Measurements from ENCODE around the gene FYTTD1. TPM values are rescaled to one million over a fixed set of nuclear protein-coding genes. Genes with fewer than 3 reads are reported as not detected.
"Not testable (repeated sequence)": the region's sequence is repeated elsewhere in the genome, so short reads cannot be mapped to it uniquely, and the experiment has no call there.

Gene FYTTD1
- total and polyA plus RNA-seq, 2 donors (not counting 1 experiment from before 2014, with no cell fraction given), result 44.3 to 63.4 TPM

DNA sequence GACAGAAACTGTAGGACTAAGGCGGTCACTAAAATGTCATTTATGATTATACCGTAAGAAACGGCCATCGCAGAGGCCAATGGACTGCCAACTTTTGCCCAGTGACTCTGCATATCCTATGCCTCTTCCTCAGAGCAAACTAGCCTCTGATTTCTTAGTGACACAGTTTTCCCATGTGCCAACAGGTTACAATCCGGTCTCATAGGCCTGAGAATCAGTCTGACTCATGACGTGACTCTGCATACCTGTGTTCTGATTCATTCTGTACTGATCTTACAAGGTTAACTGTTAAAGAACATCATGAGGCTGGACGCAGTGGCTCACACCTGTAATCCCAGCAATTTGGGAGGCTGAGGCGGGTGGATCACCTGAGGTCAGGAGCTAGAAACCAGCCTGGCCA is 30.8 kb upstream of the FYTTD1 start:
- Histone ChIP-seq H3K27ac (ENCODE audit: insufficient read depth, low read length) (peak overlapping the region; percentile 42), H3K4me2 (ENCODE audit: extremely low read depth, insufficient read depth, low read length) (no peak overlapping the region), H2AFZ (ENCODE audit: low read length) (no peak overlapping the region), H3K9me3 (ENCODE audit: control insufficient read depth, insufficient read depth, low read depth, low read length) (no peaks in the 10 kb centered on the region), H3K4me3 (replicated peaks in 1 of 4; ENCODE audit: control extremely low read depth in 1 of 4, insufficient read depth in 1 of 4, low read depth in 3 of 4, low read length in 4 of 4) (no peak overlapping the region), H3K27me3 (ENCODE audit: control insufficient read depth, insufficient read depth, low read length) (no peaks in the 10 kb centered on the region), H3K36me3 (ENCODE audit: control insufficient read depth, insufficient read depth, low read length) (no peaks in the 10 kb centered on the region), H3K79me2 (ENCODE audit: control insufficient read depth, insufficient read depth, low read length) (peaks cover 12% of the 10 kb centered on the region), H4K20me1 (ENCODE audit: control insufficient read depth, extremely low read depth, insufficient read depth, low read length) (no peaks in the 10 kb centered on the region), H3K9ac (ENCODE audit: insufficient read depth, low read length) (no peak overlapping the region), H3K4me1 (ENCODE audit: control insufficient read depth, extremely low read depth, insufficient read depth, low read length) (peaks cover 3% of the 10 kb centered on the region)
- TF ChIP-seq EZH2 (IDR thresholded peaks at IDR 0.05; ENCODE audit: low read length, missing control alignments), result no peak
- TF ChIP-seq, protein P1, sequence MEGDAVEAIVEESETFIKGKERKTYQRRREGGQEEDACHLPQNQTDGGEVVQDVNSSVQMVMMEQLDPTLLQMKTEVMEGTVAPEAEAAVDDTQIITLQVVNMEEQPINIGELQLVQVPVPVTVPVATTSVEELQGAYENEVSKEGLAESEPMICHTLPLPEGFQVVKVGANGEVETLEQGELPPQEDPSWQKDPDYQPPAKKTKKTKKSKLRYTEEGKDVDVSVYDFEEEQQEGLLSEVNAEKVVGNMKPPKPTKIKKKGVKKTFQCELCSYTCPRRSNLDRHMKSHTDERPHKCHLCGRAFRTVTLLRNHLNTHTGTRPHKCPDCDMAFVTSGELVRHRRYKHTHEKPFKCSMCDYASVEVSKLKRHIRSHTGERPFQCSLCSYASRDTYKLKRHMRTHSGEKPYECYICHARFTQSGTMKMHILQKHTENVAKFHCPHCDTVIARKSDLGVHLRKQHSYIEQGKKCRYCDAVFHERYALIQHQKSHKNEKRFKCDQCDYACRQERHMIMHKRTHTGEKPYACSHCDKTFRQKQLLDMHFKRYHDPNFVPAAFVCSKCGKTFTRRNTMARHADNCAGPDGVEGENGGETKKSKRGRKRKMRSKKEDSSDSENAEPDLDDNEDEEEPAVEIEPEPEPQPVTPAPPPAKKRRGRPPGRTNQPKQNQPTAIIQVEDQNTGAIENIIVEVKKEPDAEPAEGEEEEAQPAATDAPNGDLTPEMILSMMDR (conservative IDR thresholded peaks at IDR 0.05 in 1 of 2, IDR thresholded peaks at IDR 0.05 in 1 of 2; ENCODE audit: low read depth in 1 of 2, low read length in 2 of 2), result no peak
- peak; percentile 67 to 94 for DNase-seq (ENCODE audit: low read depth in 2 of 2)

DNA sequence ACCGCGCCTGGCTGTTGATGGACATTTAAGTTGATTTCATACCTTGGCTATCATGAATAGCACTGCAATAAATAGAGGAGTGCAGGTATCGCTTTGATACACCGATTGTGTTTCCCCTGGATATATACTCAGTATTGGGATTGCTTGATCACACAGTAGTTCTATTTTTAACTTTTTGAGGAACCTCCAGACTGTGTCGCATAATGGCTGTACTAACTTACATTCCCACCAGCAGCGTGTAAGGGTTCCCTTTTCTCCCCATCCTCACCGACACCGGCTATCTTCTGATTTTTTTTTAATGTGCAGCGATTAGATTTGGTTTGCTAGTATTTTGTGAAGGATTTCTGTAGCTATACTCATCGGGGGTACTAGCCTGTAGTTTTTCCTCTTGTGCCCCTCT is 29.0 kb upstream of the FYTTD1 start:
- Histone ChIP-seq H3K9me3 (ENCODE audit: control insufficient read depth, insufficient read depth, low read depth, low read length) (no peaks in the 10 kb centered on the region), H2AFZ (ENCODE audit: low read length) (no peak overlapping the region), H4K20me1 (ENCODE audit: control insufficient read depth, extremely low read depth, insufficient read depth, low read length) (no peaks in the 10 kb centered on the region), H3K4me2 (ENCODE audit: extremely low read depth, insufficient read depth, low read length) (no peak overlapping the region), H3K9ac (ENCODE audit: insufficient read depth, low read length) (no peak overlapping the region), H3K79me2 (ENCODE audit: control insufficient read depth, insufficient read depth, low read length) (peaks cover 15% of the 10 kb centered on the region), H3K4me3 (replicated peaks in 1 of 4; ENCODE audit: control extremely low read depth in 1 of 4, insufficient read depth in 1 of 4, low read depth in 3 of 4, low read length in 4 of 4) (no peak overlapping the region), H3K36me3 (ENCODE audit: control insufficient read depth, insufficient read depth, low read length) (no peaks in the 10 kb centered on the region), H3K27ac (ENCODE audit: insufficient read depth, low read length) (no peak overlapping the region), H3K27me3 (ENCODE audit: control insufficient read depth, insufficient read depth, low read length) (no peaks in the 10 kb centered on the region), H3K4me1 (ENCODE audit: control insufficient read depth, extremely low read depth, insufficient read depth, low read length) (peaks cover 3% of the 10 kb centered on the region)
- no peak for DNase-seq (ENCODE audit: low read depth in 2 of 2)
- no peak for TF ChIP-seq EZH2 (IDR thresholded peaks at IDR 0.05; ENCODE audit: low read length, missing control alignments)
- TF ChIP-seq, protein P1 (conservative IDR thresholded peaks at IDR 0.05 in 1 of 2, IDR thresholded peaks at IDR 0.05 in 1 of 2; ENCODE audit: low read depth in 1 of 2, low read length in 2 of 2), result no peak

DNA sequence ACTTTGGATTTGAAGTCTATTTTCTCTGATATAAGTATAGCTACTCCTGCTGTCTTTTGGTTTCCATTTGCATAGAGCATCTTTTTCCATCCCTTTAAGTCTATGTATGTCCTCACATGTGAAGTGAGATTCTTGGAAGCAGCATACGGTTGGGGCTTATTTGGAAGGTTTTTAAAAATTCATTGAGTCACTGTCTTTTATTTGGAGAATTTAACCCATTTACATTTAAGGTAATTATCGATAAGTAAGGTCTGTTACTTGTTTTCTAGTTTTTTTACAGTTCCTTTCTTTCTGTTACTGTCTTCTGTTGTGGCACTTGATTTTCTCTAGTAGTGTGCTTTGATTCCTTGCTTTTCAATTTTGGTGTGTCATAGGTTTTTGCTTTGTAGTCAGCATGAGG is 26.9 kb upstream of the FYTTD1 start:
- no peak for DNase-seq (ENCODE audit: low read depth in 2 of 2)
- Histone ChIP-seq H3K9ac (ENCODE audit: insufficient read depth, low read length) (no peak overlapping the region), H3K9me3 (ENCODE audit: control insufficient read depth, insufficient read depth, low read depth, low read length) (no peaks in the 10 kb centered on the region), H3K27me3 (ENCODE audit: control insufficient read depth, insufficient read depth, low read length) (no peaks in the 10 kb centered on the region), H4K20me1 (ENCODE audit: control insufficient read depth, extremely low read depth, insufficient read depth, low read length) (no peaks in the 10 kb centered on the region), H3K36me3 (ENCODE audit: control insufficient read depth, insufficient read depth, low read length) (no peaks in the 10 kb centered on the region), H3K4me3 (replicated peaks in 1 of 4; ENCODE audit: control extremely low read depth in 1 of 4, insufficient read depth in 1 of 4, low read depth in 3 of 4, low read length in 4 of 4) (no peak overlapping the region), H3K27ac (ENCODE audit: insufficient read depth, low read length) (no peak overlapping the region), H3K79me2 (ENCODE audit: control insufficient read depth, insufficient read depth, low read length) (peaks cover 16% of the 10 kb centered on the region), H3K4me2 (ENCODE audit: extremely low read depth, insufficient read depth, low read length) (no peak overlapping the region), H2AFZ (ENCODE audit: low read length) (no peak overlapping the region), H3K4me1 (ENCODE audit: control insufficient read depth, extremely low read depth, insufficient read depth, low read length) (peaks cover 3% of the 10 kb centered on the region)
- no peak for TF ChIP-seq EZH2 (IDR thresholded peaks at IDR 0.05; ENCODE audit: low read length, missing control alignments)
- TF ChIP-seq, protein P1 (conservative IDR thresholded peaks at IDR 0.05 in 1 of 2, IDR thresholded peaks at IDR 0.05 in 1 of 2; ENCODE audit: low read depth in 1 of 2, low read length in 2 of 2), result no peak

DNA sequence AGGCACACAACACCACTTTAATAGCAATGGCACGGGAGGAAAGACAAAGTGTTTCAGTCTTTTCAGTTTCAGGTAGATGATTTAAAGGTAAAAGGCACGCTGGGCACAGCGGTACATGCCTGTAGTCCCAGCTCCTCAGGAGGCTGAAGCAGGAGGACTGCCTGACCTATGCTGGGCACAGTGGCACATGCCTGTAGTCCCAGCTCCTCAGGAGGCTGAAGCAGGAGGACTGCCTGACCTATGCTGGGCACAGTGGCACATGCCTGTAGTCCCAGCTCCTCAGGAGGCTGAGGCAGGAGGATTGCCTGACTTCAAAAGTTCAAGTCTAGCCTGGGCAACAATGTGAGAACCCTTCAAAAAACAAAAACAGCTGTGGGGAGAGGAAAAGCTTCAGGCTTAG is 21.8 kb upstream of the FYTTD1 start:
- not testable (repeated sequence) for H3K27me3 ChIP-seq (ENCODE audit: control insufficient read depth, insufficient read depth, low read length); H4K20me1 ChIP-seq (ENCODE audit: control insufficient read depth, extremely low read depth, insufficient read depth, low read length); H3K9me3 ChIP-seq (ENCODE audit: control insufficient read depth, insufficient read depth, low read depth, low read length); H3K4me3 ChIP-seq (replicated peaks in 1 of 4; ENCODE audit: control extremely low read depth in 1 of 4, insufficient read depth in 1 of 4, low read depth in 3 of 4, low read length in 4 of 4); H2AFZ ChIP-seq (ENCODE audit: low read length); DNase-seq (ENCODE audit: low read depth in 2 of 2); H3K4me1 ChIP-seq (ENCODE audit: control insufficient read depth, extremely low read depth, insufficient read depth, low read length); H3K4me2 ChIP-seq (ENCODE audit: extremely low read depth, insufficient read depth, low read length); H3K36me3 ChIP-seq (ENCODE audit: control insufficient read depth, insufficient read depth, low read length); H3K27ac ChIP-seq (ENCODE audit: insufficient read depth, low read length); H3K9ac ChIP-seq (ENCODE audit: insufficient read depth, low read length)
- H3K79me2 ChIP-seq (ENCODE audit: control insufficient read depth, insufficient read depth, low read length), result peaks cover 20% of the 10 kb centered on the region
